GM23248 (cell line): ENCODE measurements around the gene USP17L25.
"Not testable (repeated sequence)": the region's sequence is repeated elsewhere in the genome, so short reads cannot be mapped to it uniquely, and the experiment has no call there.

ENCODE experiments used
- EZH2 ChIP-seq: fragments of 200-600 bp; sonication (generic); IDR thresholded peaks from 2 replicates; pipeline ENCODE4 v1.6.1; 2018; ENCODE audit warnings: antibody characterized with exemption, mild to moderate bottlenecking; ENCODE audit not compliant: insufficient read depth, poor library complexity, severe bottlenecking
- EZH2phosphoT487 ChIP-seq: fragments of 200-600 bp; sonication (generic); IDR thresholded peaks from 2 replicates; pipeline ENCODE4 v1.6.1; 2018; ENCODE audit warnings: antibody characterized with exemption, moderate library complexity, mild to moderate bottlenecking, low read depth; ENCODE audit not compliant: insufficient read depth

GRCh38 chr4:9343848-9344247 is 14.1 kb downstream of the USP17L25 start, which contains the start of gene USP17L27:
- not testable (repeated sequence) for TF ChIP-seq EZH2, EZH2phosphoT487
